AG09309 (cell line): Measurements from ENCODE around the gene CGNL1.

Experiments used
- DNase-seq: peaks from one replicate; pipeline ENCODE4 v3.0.0-alpha.2; 2010; ENCODE audit warnings: low read depth
- H3K4me3 ChIP-seq: 2 replicates; pipeline ENCODE4 v1.5.1; 2011; ENCODE audit warnings: mild to moderate bottlenecking, low read depth, low read length, moderate library complexity; ENCODE audit not compliant: control insufficient read depth
- CTCF ChIP-seq: IDR thresholded peaks from 2 replicates; pipeline ENCODE4 v1.5.1; 2011; ENCODE audit warnings: mild to moderate bottlenecking, low read depth, low read length, inconsistent platforms; ENCODE audit not compliant: insufficient read depth, control insufficient read depth; ENCODE audit errors: missing control alignments

The CGNL1 gene

DNA sequence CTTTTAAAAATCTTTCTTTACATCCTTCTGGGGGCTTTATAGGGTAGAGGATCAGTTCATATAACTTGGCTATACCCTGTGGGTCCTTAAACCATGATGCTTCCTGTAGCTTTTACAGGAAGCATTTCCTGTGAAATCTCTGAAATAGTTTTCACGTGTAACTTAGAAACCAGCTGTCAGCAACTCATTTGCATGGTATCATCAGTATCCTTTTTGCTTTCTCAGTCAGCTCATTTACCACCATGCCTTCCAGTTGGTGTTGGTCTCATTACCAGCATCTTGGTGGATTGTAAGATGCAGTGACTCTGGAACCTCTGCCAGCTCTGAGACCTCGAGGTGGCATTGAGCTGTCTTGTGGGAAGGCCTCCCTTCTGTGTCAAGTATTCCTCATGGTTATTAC is 118.7 kb downstream of the CGNL1 start:
- no peak for TF ChIP-seq CTCF
- H3K4me3 ChIP-seq, result no peak overlapping the region
- no peak for DNase-seq

GRCh38 chr15:57495554-57496165 is 119.4 kb downstream of the CGNL1 start:
- H3K4me3 ChIP-seq, result no peak overlapping the region
- DNase-seq, result no peak
- TF ChIP-seq CTCF, result no peak

- no peak overlapping the region for H3K4me3 ChIP-seq
- no peak for TF ChIP-seq CTCF
- DNase-seq, result no peak
Measured at GRCh38 chr15:57496594-57496945, 120.3 kb downstream of the CGNL1 start.

- no peak for TF ChIP-seq CTCF
- no peak for DNase-seq
- H3K4me3 ChIP-seq, result no peak overlapping the region
Measured at GRCh38 chr15:57496946-57497869, 120.9 kb downstream of the CGNL1 start.

DNA sequence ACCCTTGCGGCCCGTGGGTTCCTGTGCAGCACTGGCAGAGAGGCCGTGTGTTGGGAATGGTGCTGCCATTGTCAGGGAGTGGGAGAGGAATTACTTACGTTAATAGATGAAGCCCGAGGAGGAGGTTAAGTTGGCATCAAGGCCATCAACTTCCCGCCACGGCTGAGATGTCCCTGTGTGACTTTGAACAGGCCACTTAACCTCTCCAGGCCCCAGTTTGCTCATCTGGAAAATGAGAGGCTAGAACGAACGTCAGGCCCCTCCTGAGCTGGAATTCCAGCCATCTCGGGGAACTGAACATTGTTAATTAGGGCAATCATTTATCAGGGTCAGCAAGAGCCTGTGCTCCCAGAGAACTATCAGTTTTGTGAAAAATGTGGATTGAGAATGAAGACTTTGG is 124.0 kb downstream of the CGNL1 start:
- TF ChIP-seq CTCF, result no peak
- H3K4me3 ChIP-seq, result no peak overlapping the region
- DNase-seq, result no peak

GRCh38 chr15:57500979-57501576 is 124.8 kb downstream of the CGNL1 start:
- DNase-seq, result no peak
- H3K4me3 ChIP-seq, result no peak overlapping the region
- TF ChIP-seq CTCF, result no peak
